G401 (cell line): Measurements from ENCODE around the gene GUCA2B. TPM values are rescaled to one million over a fixed set of nuclear protein-coding genes. Genes with fewer than 3 reads are reported as not detected.

Experiments used
- DNase-seq: peaks from one replicate; pipeline ENCODE4 v3.0.0-alpha.2; 2015; ENCODE audit warnings: low spot score
- in situ Hi-C: cut with HindIII; loops from 2 replicates; pipeline ENCODE4 v1.10.0; 2016; ENCODE audit warnings: low sequenced_read_pairs, mixed read lengths
- total RNA-seq: library from RNA; depleted of rRNA; stranded (reverse); fragments of >200 nt; shearing (Covaris generic); gene quantifications from 2 replicates; pipeline ENCODE4 v1.2.3, GENCODE V29; 2014

The GUCA2B gene
- total RNA-seq, 1 experiment from 2014 or later: not detected

DNA sequence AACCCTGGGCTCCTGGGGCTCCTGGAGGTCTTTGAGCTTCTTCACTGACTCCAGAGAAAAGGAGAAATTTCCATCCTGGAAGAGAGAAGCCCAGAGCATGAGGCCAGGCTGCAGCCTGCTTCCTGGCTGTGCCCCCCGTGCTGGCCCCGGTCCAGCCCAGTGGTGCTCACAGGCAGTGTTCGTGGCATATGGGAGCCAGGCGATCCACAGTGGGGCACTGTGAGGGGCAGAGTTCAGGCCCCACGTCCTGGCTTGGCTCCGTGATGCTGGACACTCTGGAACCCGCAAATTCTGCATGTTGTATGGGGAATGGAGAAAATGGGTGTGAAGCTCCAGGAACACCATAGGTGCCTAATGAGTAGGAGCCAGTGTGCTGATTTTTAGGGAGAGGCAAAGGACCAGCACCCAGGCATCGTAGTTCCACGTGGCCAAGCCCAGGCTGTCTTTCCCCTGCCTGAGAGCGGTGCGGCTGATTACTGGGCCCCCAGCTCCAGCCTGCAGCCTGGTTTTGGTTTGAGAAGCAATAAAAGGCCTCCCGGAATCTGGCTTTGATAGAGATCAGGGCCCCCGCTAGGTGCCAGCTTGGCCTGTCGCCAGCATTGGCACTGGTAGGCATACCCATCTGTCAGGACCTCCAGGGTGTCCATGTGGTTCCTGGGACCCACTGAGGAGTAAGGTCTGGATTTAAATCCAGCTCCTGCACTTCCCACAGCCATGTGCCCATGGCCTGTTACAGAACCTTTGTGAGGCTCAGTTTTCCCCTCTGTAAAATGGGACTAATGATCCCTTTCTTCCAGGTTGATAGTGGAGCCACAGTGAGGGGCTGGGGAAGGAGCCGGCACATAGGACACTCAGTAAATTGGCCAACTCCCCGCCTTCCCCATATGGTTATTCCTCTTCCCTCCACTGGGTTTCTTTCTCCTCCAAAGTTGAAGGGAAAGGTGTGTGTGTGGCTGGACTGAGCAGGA is 10.6 kb downstream of the GUCA2B start:
- peak; percentile 22 for DNase-seq
- in situ Hi-C loops: no loop called here

DNA sequence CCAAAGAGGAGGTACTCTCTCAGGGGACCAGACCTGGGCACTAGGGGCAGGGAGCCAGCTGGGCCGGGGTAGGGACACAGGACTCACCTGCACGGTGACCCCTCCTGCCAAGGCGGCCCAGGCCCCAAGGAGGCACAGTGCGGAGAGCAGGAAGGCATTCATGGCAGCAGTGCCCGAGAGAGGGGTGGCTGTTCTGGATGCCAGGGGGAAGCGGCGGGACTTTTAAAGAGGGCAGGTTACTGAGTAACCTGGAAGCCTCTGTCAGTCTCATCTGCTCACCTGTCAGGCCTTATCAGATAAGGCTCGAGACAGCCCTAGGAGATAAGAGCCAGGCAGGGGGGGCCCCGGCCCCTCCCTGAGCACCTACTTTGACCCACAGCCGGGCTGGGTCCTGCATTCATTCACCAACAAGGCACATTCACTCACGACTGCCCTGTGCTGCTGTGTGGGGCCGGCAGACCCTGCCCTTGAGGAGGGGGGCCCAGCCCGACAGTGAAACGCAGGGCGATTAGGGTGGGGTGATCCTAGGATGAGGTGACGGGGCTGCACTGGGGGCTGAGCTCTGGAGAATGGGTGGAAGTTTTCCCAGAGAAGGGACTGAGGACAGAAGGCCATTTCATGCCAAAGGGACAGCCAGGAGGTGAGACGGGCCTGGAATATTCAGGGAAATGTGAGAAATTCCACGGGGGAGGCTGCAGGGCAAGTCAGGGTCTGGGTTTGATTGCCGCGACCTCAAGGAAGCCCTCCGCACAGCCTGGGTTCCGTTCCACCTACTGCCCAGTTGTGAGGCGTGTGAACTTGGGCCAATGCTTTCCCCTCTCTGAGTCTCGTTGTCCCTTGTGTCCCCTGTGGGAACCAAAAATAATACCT is 11.6 kb downstream of the GUCA2B start, which contains the start of gene GUCA2A:
GUCA2A (minus strand) TSS at position 195 of the 870 bp plus-strand sequence; CDS start at position 162, 33 bp downstream.
- DNase-seq: no peak
- in situ Hi-C loops: no loop called here

DNA sequence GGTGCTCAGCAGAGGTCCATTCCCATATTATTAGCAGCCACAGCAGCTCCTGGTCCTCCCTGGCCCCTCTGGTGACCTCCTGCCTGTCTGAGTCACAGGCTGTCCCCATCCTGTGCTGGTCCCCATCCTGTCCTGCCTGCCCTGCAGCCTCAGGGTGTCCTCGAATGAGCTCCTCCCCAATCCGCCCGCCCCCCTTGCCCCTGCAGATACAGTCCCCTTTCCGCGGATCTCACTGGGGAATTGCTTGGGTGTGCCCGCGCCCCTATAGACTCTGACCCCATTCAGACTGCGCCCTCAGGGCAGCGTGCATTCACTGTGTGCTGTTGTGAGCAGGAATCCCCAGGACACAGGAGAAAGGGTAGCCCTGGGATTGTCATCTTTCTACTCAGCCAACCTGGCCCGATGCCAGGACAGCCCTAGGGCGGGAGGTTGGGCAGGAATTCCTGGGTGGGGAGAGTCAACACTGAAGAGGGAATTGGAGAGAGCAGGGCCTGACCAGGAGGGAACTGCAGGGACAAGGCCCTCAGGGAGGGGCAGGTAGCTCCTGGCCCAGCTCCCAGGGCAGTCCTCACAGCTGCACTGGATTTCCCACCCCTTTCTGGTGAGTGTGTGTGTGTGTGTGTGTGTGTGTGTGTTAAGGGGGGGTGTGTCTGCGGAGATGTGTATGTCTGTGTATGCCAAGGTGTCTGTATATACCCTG is 12.5 kb downstream of the GUCA2B start:
- in situ Hi-C loops: no loop called here
- no peak for DNase-seq

DNA sequence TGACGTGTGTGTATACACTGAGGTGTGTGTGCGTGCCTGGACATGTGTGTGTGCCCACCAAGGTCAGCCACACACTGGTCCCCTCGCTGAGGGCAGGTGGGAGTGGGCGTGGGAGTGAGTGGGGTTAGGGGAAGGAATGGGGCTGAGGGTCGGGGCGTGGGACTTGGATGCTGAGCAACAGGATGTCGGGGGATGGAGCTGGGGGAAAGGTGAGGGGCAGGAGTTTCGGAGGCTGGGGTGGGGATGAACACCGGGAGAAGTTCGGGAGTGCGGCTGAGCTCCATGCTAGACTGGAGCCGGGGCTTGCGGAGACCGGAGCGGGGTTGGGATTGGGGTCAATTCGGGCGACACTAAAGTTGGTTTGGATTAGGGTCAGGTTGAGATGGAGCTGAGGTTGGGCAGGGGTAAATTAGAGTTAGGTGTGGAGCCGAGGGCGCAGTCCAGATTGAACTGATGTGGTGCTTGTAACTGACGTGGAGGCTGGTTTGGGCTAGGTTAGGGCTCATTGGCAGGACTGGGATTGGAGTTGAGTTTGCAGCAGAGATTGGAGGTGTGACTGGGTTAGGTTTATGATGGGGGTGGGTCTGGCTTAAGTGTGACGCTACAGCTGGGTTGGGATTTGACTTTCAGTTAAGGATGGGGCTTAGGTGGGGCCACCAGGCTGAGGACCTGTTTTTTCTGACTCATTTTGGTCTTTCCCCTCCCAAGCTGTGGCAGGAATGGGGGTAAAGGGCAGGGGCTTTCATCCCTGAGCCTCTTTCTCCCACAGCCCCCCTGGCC is 14.6 kb downstream of the GUCA2B start:
- DNase-seq: no peak
- in situ Hi-C loops: no loop called here

DNA sequence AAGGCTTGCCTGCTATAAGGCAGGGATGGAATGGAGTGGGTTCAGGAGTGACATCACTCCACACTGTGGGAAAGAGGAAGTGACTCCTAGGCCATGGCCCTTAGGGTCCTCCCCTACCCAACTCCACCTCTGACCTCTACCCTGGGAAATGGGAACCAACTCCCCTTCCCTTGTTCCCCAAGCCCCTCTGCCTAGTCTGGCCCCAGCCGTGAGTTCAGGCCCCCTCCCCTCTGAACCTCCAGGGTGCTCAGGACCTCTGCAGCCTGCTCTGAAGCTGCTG is 15.1 kb downstream of the GUCA2B start:
- in situ Hi-C loops: no loop called here
- no peak for DNase-seq

DNA sequence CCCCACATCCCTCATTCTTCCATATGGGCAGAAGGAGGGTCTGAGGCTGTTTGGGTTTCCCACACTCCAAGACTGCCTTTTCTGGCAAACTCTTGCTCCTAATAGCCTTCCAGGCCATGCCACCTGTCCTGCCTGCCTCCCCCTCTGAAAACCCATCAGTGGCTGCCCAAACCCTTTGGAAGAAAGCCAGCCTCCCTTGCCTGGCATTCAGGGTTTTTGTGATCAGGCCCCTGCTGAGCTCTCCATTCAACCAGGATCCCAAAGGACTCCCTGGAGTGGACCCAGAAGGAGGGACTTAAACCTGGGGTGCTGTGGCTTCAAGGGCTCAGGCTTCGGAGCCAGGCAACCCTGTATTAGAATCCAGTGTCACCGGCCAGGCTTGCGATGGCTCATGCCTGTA is 15.6 kb downstream of the GUCA2B start:
- in situ Hi-C loops: no loop called here
- DNase-seq: no peak

DNA sequence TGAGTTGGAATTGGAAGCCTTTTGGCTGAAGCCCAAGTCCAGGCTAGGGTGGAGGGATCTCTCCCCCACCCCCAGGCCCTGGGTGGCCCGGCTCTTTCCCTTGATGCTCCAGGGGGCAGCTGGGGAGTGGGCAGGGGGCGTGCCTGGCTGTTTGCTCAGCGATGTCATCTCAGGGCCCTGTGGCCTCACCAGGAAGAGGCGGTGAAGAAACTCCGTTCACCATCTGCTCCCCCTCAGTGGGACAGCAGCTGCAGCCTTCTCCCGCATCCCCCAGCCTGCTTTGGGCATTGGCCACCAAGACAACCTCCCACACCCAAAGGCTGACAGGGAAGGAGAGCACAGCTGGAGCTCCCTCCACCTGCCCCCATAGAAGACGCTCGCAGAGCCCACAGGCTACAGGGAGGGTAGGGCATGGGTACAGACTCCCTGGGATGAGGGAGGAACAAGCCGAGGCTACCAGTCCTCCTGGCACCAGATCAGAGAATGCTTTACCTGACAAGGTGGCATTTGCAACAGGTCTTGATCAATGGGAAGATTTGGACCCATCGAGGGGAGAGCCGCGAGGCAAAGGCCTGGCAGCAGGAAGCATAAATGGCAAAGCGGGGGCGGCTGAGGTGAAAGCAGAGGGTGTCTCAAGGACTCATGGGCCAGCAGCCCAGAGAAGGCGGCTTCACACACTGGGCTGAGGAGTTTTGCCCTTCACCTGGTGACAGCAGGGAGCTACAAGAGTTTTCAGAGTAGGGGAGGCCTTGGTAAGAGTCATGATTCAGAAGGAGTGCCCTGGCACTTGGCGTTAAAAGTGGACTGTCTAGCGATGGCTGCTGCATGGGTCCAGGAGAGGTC is 17.8 kb downstream of the GUCA2B start:
- in situ Hi-C loops: no loop called here
- no peak for DNase-seq

DNA sequence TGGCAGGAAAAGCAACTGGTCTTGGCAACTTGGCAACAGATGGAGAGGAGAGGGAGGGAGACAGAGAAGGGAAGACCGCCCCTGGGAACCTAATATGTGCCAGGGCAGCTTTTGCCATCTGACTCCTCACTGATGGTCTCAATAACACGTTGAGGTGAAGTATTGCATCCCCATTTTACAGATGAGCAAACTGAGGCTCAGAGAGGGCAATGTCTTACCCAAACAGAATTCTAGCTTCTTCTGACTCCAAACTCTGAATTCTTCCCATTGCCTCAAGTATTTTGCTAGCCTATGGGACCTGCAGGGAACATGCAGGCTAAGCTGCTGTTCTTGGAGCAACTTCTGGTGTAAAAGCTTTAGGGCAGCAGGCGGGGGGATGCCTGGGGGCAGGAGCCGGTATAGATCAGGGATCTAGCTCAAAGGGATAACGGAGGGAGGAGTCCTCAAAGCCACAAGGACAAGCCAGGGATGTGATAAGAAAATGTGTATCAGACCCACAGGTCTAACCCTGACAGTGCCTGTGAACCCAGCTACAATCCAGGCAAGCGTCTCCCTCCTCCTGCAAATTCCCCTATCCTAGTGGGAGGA is 18.6 kb downstream of the GUCA2B start:
- in situ Hi-C loops: no loop called here
- DNase-seq: no peak

DNA sequence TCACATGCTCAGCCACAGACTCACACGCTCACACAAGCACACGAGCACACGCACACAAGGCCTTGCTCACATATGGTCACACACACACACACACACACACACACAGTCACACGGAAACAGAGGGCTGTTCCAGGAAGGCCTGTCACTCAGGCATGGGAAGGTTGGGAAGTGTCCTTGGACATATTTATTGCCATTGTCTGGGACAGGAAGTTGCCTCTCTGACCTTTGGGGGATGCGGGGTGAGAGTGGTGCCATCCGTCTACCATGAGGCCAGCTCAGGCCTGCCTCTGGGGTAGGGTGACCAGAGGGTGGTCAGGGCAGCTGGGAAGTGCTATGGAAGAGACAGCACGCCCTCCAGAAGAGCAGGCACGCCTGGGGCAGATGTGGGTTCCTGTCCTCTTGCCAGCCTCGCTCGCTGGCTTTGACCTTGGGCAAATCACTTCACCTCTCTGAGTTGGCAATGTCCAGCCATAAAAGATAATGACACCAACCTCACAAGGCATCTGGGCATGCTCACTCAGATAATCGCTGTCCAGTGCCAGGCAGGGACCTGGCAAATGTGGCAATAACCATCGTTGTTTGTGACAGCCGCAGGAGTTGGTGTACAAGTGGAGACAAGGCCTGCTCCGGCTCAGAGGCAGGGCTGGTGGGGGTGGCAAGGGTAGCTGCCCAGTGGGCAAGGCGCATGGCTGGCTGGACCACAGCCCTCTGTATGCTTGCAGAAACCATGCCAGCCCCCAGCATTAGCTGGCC is 19.3 kb downstream of the GUCA2B start:
- DNase-seq: peak; percentile 17
- in situ Hi-C loops: no loop called here

DNA sequence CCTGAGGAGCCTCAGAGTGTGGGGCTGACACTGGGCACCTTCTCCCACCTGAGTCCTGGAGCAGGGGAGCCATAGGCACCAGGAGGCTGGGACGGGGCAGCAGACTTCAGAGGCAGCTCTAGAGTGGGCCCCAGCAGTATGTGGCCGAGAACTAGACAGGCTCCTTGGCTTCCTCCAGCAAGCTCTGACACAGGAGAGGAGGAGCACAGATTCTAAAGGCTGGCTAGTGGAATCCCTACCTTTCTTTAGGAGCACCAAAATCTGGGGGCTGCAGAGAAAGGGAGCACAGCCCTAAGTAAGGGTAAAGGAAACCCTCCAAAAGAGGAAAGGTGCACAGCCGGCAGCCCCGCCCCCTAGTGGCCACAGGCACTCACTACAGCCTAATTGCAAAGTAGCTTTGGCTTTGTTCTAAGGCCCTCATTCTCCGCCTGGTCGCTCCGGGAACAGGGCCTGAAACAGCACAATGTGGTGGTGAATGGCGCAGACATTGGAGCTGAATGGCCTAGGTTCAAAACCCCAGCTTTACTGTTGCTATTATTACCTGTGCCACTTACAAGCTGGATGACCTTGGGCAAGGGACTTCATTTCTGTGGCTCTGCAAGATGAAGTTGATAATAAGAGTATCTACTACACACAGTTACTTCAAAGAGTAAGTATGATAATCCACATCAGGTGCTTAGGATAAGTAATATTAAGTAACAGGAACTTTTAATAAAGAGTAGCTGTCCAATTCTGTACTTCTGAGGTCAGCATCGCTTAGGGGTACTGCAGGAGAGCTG is 20.1 kb downstream of the GUCA2B start:
- in situ Hi-C loops: no loop called here
- DNase-seq: peak; percentile 74

DNA sequence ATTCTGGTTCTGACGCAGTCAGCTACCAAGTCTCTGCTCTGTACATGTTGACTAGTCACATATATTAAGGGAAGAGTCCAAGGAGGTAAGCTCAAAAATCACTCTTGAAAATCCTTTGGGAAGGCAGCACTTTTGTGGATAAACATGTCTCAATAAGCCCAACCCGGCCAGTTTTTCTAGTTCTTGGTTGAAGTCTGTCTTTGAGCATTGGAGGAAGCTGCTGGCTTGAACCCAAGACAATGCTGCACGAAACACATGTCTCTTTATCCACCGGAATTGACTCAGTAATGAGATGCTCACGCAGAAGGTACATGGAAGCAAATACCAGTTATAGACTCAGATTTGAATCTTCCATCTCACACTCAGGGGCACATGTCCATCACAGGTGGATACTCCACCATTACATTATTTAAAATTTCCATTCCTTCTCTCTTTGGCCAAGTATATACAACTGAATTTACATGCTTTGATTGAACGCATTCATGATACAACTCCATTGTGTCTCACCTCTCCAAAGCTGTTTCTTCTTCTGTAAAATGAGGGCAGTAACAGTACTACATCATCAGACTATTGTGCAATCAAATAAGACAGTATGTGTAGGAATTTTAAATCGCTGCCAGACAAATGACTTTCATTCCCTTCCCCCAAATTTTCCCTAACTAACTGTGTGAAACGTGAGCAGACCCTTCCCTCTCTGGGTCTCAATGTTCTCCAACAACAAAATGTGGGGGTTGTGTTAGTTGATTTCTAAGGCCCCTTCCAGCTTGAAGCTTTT is 20.9 kb downstream of the GUCA2B start:
- in situ Hi-C loops: no loop called here
- DNase-seq: peak; percentile 32

DNA sequence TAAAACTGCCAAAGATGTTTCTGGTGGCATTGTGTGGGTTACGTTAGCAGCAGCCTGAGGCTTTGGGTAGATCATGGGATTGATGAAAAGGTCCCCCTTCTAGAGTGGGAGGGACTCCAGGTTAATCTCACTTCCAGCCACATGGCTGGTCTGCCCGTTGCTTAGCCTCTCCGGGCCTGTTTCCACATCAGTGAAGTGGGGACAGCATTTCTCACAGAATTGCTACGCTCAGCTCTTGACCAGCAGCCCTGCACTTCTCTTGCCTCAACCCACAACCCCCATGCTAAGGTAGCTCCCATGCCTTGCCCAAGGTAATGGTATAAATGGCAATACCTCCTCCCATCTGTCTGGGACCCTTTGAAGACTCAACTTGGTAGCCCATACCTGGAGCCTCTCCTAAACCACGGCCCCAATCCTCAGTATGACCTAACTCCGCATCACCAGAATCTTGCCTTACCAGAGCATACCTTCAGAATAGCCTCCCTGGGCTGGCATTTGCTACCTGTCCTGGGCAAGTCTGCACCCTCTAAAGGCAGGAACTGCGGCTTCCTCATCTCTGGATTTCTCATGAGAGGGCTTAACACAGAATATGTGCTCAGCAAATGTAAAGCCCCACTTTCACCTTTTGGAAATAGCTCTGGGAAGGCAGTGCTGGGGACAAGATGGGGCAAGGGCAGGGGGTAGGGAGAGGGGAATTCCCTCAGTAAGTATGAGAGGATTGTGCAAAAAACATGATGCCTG is 22.3 kb downstream of the GUCA2B start:
- DNase-seq: no peak
- in situ Hi-C loops: no loop called here

DNA sequence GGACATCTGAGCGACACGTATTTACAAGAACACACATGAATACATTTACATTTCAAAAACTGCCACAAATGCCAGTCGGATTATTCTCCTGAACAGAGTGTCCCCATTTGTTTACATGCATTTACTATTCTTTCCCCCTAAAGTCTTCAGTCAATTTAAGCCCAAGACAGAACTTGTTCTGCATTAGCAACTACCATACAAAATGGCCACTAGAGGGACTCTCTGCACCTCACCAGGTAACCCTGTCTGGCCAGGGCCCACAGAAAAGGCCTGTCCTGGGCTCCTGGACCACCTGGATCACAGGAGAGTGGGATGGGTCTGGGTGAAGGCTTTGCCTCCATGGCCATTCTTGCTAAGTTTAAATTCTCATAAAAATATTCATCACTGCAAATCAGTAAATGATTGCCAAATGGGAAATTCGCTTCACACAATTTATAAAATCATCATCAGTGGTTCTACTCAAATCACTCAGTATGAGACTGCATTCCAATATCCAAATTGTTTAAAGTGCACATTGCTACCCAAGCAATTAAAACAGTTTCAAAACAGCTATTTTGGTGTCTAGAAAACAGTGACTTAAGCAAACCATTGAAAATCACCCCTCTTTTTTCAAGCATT is 23.8 kb downstream of the GUCA2B start:
- in situ Hi-C loops: no loop called here
- DNase-seq: peak; percentile 74

DNA sequence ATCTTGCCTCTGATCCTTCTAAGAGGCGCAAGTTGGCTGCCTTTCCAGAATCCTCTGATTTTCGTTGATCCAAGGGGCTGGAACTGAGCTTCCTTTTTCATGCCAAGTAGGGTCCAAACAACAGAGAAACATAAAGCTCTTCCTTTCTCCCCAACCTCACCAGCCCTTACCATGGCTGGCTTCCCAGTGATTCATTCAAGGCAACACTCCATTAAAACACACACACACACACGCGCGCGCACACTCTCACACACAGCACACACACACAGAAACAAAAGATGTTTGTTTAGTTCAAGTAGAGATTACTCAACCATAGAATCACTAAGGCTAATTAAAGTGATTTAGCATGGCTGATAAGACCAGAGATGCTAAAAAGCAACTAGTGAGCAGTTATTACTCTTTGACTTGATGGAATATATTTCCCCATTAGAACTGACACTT is 24.4 kb downstream of the GUCA2B start:
- DNase-seq: peak; percentile 22
- in situ Hi-C loops: no loop called here
